ENCODE results near the gene ETHE1. TPM values are rescaled to one million over a fixed set of nuclear protein-coding genes. Genes with fewer than 3 reads are reported as not detected.

The ETHE1 gene
- polyA plus RNA-seq, 3 donors = 71.2 to 135 (median 111) TPM

DNA sequence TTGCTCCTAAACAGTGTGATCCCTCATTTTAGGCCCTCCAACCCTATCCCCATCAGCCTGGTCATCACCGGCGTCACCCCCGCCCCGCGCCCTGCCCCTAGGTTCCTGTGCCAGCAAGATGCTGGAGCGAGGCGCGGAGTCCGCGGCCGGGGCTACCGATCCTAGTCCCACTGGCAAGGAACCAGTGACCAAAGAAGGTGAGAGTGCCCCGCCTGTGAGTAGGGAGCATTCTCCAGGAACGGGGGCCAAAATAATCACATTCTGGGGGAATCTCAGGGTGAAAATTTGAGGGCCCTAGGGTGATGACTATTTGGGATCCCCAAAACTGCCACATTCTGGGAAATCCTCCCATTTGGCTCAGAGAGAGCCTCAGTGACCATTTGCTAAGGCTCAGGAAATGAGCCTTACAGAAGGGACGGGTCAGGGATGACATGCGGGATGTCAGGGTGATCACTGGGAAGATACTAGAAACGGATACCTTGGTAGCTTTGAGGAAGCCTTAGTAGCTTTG, 7.4 kb upstream of the ETHE1 start:
- H3K9me3 ChIP-seq (replicated peaks in 1 of 2; ENCODE audit: control insufficient read depth in 1 of 2, insufficient read depth in 1 of 2, low read length in 2 of 2) = no peaks in the 10 kb centered on the region
- Mint-ChIP-seq H3K27me3 (ENCODE audit: low read depth in 3 of 3) (peaks cover 0 to 5% (median 0%) of the 10 kb centered on the region in 3 donors), H3K36me3 (peaks cover 22 to 32% of the 10 kb centered on the region in 2 donors), H3K4me1 (peaks cover 25% of the 10 kb centered on the region), H3K9me3 (peaks cover 0 to 4% (median 0%) of the 10 kb centered on the region in 7 donors), H3K4me3 (peak overlapping the region; percentile 97), H3K27ac (peak overlapping the region in 6 of 7 donors; percentile 93 to 98 (median 96))
- intact Hi-C loops (cut with micrococcal nuclease) = loop anchor here (5.0 to 10.0 kb wide), 2 partner anchors 48 to 60 kb away; partner anchors contain the start of genes IRGQ (in 1 of the 2) and ZNF576 (in 1 of the 2)
- H3K79me2 ChIP-seq (ENCODE audit: insufficient read depth, low read length) = no peaks in the 10 kb centered on the region
- DNase-seq = peak in 1 of 3 donors; percentile 73
- no peak overlapping the region for H3K9ac ChIP-seq (ENCODE audit: insufficient read depth, low read length, poor library complexity, severe bottlenecking)
- H3K4me1 ChIP-seq (ENCODE audit: control insufficient read depth in 1 of 2, insufficient read depth in 2 of 2, low read length in 2 of 2) = peaks cover 16 to 22% of the 10 kb centered on the region in 2 donors
- H3K27me3 ChIP-seq (ENCODE audit: control insufficient read depth in 2 of 2, insufficient read depth in 2 of 2, low read length in 2 of 2) = no peaks in the 10 kb centered on the region
- peak overlapping the region; percentile 85 for H2AFZ ChIP-seq (ENCODE audit: insufficient read depth, low read depth, low read length, poor library complexity, severe bottlenecking)
- peak overlapping the region; percentile 56 to 96 (median 62) for H3K4me3 ChIP-seq (replicated peaks in 1 of 3; ENCODE audit: low read depth in 2 of 3, low read length in 3 of 3)
- 57% methylated on average over 14 of the region's 17 CpGs for WGBS (ENCODE audit: insufficient coverage)
- H3K36me3 ChIP-seq (replicated peaks in 1 of 2; ENCODE audit: control insufficient read depth in 1 of 2, insufficient read depth in 2 of 2, low read length in 2 of 2) = peaks cover 7 to 14% of the 10 kb centered on the region in 2 donors
- peak overlapping the region; percentile 71 to 84 for H3K27ac ChIP-seq (ENCODE audit: low read depth in 1 of 2, low read length in 2 of 2)
- H3K4me2 ChIP-seq (replicated peaks; ENCODE audit: extremely low read depth, low read length, poor library complexity, severe bottlenecking) = peak overlapping the region; percentile 81
- TF ChIP-seq, protein P1, sequence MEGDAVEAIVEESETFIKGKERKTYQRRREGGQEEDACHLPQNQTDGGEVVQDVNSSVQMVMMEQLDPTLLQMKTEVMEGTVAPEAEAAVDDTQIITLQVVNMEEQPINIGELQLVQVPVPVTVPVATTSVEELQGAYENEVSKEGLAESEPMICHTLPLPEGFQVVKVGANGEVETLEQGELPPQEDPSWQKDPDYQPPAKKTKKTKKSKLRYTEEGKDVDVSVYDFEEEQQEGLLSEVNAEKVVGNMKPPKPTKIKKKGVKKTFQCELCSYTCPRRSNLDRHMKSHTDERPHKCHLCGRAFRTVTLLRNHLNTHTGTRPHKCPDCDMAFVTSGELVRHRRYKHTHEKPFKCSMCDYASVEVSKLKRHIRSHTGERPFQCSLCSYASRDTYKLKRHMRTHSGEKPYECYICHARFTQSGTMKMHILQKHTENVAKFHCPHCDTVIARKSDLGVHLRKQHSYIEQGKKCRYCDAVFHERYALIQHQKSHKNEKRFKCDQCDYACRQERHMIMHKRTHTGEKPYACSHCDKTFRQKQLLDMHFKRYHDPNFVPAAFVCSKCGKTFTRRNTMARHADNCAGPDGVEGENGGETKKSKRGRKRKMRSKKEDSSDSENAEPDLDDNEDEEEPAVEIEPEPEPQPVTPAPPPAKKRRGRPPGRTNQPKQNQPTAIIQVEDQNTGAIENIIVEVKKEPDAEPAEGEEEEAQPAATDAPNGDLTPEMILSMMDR (IDR thresholded peaks at IDR 0.05) = no peak
- H4K20me1 ChIP-seq (ENCODE audit: insufficient read depth, low read length) = peaks cover 4% of the 10 kb centered on the region

DNA sequence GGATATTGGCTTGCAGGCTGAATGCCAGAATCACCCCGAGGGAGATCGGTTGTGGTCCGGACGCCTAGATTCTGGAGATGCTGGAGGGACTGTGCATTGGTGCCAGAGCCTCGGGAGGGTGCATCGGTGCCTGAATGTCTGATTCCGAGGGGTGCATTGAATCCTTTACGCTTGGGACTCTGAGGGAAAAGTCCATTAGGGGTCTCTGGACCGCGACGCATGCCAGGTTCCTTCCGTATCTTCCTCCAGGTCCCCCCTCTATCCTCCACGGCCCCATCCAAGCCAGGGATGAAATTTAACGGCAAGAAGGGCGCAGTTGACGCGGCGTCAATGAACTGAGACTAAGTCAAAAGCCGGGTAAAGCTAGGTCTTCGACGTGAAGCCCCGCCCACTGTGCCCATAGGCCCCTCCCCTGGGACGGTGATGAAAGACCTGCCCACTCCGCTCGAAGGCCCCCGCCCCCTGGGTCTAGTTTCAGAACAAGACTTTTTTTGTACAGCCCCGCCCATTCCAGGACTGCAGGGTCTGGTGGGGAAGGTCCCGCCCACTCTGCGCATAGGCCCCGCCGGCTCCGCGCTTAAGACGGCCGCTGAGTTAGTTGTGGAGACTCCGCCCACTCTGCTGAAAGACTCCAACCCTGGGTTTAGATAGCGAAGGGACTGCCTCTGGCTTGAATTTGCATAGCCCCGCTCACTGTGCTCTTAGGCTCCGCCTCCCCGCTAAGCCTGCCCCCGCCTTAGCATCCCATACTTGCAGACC, 6.7 kb upstream of the ETHE1 start:
- Mint-ChIP-seq H3K36me3 (peaks cover 17 to 27% of the 10 kb centered on the region in 2 donors), H3K27ac (peak overlapping the region; percentile 93 to 98 (median 97)), H3K4me3 (peak overlapping the region; percentile 97), H3K9me3 (no peaks in the 10 kb centered on the region), H3K27me3 (ENCODE audit: low read depth in 3 of 3) (peaks cover 0 to 5% (median 0%) of the 10 kb centered on the region in 3 donors), H3K4me1 (peaks cover 25% of the 10 kb centered on the region)
- TF ChIP-seq, protein P1 (IDR thresholded peaks at IDR 0.05) = no peak
- Histone ChIP-seq H3K4me1 (ENCODE audit: control insufficient read depth in 1 of 2, insufficient read depth in 2 of 2, low read length in 2 of 2) (peaks cover 16 to 22% of the 10 kb centered on the region in 2 donors), H3K27ac (ENCODE audit: low read depth in 1 of 2, low read length in 2 of 2) (peak overlapping the region; percentile 71 to 84), H3K79me2 (ENCODE audit: insufficient read depth, low read length) (no peaks in the 10 kb centered on the region), H3K4me3 (replicated peaks in 1 of 3; ENCODE audit: low read depth in 2 of 3, low read length in 3 of 3) (peak overlapping the region; percentile 56 to 96 (median 62)), H3K27me3 (ENCODE audit: control insufficient read depth in 2 of 2, insufficient read depth in 2 of 2, low read length in 2 of 2) (no peaks in the 10 kb centered on the region), H3K9ac (ENCODE audit: insufficient read depth, low read length, poor library complexity, severe bottlenecking) (peak overlapping the region; percentile 65), H2AFZ (ENCODE audit: insufficient read depth, low read depth, low read length, poor library complexity, severe bottlenecking) (peak overlapping the region; percentile 85), H4K20me1 (ENCODE audit: insufficient read depth, low read length) (peaks cover 4% of the 10 kb centered on the region), H3K4me2 (replicated peaks; ENCODE audit: extremely low read depth, low read length, poor library complexity, severe bottlenecking) (peak overlapping the region; percentile 81), H3K9me3 (replicated peaks in 1 of 2; ENCODE audit: control insufficient read depth in 1 of 2, insufficient read depth in 1 of 2, low read length in 2 of 2) (no peaks in the 10 kb centered on the region), H3K36me3 (replicated peaks in 1 of 2; ENCODE audit: control insufficient read depth in 1 of 2, insufficient read depth in 2 of 2, low read length in 2 of 2) (peaks cover 7 to 8% of the 10 kb centered on the region in 2 donors)
- intact Hi-C loops (cut with micrococcal nuclease) = loop anchor here (1.0 to 10.0 kb wide), 3 partner anchors 49 to 63 kb away; partner anchors contain the start of genes IRGQ (in 2 of the 2) and ZNF576 (in 2 of the 2)
- WGBS (ENCODE audit: insufficient coverage) = 1% methylated on average over 38 of the region's 41 CpGs
- DNase-seq = peak; percentile 90 to 95 (median 91)

All from CD14-positive monocyte (primary cell).